Activated CD8-positive, alpha-beta memory T cell treated with anti-CD3 and anti-CD28 coated beads, Interleukin-2, amount 50 U/mL, for 1 hour (primary cell): ENCODE measurements around the gene CLECL1.
A peak's percentile ranks its signal among the peaks of the same experiment; 100 is the strongest.

Source experiments
- DNase-seq: peaks from one replicate; pipeline ENCODE4 v3.0.0-alpha.2; 2020; ENCODE audit errors: extremely low read depth

CLECL1 gene

DNA sequence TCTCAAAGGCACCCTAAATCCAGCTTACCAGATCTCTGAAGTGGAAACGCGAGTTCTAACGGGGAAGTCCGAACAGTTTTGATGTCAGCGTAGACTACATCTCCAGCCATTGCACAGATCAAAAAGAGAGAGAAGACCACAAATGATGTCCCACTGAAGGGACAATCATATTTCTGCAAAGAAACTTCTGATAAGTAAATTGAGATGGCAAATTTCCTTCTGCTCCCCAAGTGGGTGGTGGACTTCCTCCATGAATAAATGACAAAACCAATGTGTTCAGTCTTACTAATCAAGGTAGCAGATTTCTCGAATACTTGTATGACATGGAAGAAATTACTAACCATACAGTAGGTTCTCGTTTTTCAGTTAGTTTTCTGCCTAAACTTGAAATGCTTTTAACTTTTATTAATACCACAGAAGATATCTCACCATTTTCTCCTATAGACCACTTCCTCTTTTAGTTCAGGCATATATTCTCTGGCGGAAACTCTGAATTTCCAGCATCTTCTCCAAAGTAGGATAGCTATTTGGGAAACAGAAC is at the start of gene CLECL1:
CLECL1 (minus strand) TSS at position 177 of the 541 bp plus-strand sequence.
- DNase-seq = no peak

DNA sequence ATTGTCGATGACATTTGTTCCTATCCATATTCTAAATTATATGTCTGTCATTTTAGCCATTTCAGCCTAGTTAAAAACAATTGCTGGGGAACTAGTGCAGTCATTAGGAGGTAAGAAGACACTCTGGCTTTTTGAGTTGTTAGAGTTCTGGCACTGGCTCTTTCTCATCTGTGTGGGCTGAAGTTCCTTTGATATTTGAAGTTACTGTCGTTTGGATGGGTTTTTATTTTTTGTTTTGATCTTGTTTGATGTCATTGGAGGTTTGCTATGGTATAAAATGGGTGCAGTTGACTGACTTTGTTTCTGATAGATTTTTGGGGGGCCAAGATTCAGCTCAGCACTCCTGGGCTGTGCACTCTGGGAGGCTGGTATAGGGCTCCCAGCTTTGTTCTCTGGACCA is 48.5 kb upstream of the CLECL1 start:
- DNase-seq = no peak

DNA sequence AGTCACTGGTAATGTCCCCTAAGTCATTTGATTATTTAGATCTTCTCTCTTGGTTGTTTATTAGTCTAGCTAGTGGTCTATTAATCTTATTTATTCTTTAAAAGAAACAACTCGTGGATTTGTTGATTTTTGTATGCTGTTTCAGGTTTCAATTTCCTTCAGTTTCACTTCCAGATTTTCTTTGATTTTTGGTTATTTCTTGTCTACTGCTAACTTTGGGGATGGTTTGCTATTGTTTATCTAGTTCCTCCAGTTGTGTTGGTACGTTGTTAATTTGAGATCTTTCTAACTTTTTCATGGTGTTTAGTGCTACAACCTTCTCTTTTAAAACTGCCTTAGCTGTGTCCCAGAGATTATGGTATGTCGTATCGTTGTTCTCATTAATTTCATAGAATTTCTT is 46.3 kb upstream of the CLECL1 start:
- DNase-seq = no peak

DNA sequence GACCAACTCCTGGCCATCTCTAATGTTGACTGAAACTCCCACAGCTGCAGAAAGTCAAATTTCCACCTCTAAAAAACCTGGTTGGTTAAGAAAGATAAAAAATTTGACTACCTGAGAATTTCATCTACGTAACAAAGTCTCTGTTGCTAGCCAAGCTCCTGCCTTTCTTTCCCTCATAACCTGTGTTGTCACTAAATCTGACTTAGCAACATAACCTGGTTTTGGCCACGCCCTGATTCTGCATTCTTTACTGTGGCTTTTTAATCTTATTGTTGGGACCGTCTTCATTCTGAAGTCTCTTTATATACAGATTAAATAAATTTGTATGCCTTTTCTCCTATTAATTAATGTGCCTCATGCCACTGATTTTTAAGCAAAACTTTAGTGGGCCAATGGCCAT is 43.9 kb upstream of the CLECL1 start:
- DNase-seq = no peak

DNA sequence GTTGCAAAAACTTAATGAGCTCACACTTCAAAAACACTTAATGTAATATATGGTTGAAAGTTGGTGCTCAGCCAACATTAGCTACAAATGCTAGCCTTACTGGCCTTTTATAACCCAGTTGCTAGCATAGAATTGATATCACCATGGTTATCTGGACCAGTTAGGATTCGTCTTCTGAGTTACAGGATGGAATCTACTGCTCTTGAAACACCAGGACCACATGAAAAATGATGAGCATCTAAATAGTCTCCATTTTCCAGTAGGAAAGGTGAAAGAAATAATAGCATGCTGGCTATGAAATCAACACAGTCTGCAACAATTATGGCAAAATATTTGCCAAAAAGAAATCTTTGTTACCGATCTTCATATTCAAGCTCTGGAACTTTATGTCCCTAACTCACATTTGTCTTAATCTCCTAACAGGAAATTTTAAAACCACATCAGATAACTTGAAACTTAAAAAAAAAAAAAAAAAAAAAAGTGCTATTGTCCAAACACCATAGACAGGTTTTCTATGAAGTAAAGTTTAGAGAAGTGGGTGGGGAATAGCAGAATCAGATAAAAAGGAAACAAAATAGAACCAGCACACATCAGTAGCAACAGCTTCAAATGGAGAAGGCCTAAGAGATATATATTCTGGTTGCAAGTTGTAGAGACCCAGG is 40.5 kb upstream of the CLECL1 start:
- DNase-seq = no peak

DNA sequence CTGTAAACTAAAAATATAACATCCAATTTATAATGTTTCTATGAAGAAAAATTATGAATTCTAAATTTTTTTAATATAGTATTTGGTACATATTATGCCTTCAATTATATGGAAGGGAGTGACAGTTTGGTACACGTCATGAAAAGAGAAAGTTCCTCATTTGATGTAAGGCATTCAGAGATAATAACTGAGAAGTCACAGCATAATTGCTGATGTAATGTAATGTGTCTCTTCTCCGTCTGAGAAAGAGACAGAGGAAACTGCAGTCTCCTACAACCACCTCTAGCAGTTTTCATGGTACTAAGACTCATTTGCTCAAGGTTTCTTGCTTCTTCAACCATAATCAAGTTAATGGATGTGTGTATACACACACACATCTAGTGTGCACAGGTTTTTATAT is 30.1 kb upstream of the CLECL1 start:
- DNase-seq = no peak

DNA sequence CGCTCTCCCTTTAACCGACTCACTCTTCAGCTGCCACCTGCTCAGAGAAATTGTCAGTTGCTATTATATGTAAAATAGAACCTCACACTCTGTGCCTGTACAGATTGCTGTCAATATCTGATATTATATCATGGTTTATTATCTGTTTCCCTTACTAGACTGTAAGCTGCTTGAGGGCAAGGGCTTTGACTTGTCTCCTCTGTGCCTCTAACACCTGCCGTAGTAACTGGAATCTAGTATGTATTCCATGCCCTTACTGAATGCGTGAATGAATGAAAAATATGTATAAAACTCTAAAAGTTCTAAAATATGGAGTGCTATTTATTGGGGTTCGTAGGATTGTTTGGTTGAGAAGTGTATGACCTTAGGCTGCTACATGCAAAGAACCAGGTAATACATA is 29.5 kb upstream of the CLECL1 start:
- no peak for DNase-seq

DNA sequence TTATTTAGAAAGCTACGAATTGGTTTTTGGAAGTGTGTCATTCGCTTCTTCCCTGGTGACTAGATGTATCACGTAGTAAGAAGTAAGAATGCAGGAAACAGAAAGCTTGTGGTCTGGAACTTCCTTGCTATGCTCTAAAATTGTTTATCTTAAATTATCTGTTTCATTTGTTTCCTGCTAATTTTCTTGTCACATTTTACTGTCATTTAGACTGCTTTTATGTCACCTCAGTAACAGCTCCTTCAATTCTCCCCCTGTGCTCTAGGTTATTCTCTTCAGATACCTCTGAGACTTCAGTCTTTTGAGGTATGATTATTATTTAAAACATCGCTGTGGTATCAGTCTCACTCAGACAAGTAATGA is 28.5 kb upstream of the CLECL1 start:
- DNase-seq = no peak

DNA sequence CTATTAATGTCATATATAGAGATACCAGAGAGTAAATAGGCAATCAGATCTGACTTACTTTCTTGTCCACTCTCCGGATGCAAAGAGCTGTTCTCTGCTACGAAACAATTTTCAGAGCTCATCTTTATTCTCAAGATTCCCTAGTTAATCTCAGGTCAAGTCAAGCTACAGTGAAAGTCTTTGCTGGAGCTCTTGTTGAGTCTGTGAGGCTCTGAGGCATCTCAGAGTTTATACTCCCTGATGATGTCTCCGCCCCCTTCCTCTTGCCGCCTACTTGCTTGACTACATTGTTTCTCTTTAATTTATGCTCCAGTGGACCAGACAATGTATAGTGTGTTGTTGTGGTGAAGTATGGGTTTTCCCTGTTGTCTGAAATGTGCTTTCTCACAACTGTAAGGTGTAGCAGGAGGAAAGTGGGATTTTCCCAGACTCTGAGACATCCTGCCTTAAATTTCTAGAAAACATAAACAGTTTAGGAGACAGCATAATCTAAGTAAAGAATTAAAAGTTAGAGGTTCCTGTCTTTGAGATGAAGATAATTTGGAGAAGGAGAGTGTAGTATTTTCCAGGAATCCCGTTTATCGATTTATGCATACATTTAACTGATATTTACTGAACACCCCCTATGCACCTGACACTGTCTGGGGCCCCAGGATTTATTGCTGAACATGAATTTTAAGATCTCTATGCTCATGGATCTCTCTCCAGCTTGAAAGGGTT is 28.0 kb upstream of the CLECL1 start, which contains the start of gene CD69:
CD69 (minus strand) TSS at position 203 of the 720 bp plus-strand sequence; CDS start at position 122, 81 bp downstream.
- peak; percentile 75 for DNase-seq

DNA sequence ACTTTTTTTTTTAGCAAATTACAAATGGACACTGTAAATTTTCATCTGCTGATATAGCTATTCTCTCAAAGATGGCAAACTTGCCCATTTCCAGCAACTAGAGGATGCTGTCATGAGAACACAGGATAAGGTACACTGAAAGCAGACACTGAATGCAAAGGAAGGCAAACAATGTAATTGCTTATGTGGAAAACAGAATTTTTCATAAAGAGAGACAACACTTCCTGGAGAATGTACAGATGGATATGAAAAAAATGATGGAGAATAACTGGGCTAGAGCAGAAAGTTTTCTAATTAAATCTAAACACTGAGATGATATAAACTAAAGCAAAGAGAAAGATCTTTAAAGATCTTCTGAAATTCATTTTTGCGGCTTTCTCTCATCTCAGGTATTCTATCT is 27.2 kb upstream of the CLECL1 start:
- DNase-seq = no peak

DNA sequence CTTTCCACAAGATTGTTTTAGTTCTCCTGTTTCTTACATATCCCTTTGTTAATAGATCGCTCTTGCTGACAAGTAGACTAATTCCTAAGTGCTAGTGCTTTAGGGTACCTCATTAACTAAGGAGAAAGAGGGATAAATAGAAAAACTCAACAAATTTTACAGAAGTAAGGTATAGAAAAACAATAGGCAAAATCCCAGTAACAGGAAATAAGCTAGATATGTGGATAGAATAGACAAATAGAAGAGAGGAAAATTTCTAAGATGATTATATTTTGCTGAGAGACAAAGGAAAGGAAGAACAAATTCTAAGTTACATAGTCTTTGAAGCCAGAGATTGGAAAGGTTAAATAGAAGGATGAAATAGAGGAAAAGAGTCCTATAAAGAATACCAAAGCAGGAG is 26.8 kb upstream of the CLECL1 start:
- DNase-seq = no peak

DNA sequence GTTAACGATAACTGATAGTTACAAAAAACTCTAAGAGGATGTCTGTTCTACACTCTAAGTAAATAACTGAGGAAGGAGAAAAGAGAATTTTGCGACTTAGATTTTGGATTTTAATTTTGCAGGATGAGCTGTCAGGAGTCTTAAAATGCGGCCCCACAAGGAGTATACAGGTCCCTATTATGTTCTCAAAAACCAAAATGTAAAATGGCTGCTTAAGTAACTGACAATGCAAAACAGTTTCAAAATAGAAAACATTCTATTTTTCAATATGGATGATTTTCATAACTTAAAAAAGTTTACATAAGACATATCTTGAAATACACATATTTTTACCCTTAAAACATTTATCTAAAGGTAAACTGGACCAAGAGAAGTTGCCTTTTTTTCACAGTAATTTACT is 25.2 kb upstream of the CLECL1 start:
- no peak for DNase-seq

DNA sequence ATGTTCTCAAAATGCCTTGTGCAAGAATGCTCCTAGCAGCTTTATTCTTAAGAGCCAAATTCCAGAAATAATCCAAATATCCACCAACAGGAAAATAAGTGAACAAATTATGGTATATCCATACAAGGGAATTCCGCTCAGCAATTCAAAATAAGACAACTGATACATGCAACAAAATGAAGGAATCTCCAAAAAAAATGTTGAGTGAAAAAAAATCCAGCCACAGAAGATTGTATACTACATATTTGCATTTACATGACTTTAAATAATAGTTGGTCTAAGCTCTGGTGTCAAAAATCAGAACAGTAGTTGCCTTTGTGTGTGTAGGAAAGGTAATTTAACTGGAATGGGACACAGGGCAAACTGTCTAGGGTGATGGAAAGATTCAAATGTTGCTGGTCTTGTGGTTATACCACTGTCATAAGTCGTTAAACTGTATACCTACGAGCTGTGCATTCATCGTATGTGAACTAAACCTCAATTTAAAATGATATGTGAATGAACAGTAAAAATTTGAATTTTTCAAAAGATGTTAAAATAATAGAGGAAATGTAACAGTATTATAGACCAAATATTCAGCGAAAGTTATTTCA is 24.6 kb upstream of the CLECL1 start:
- DNase-seq = no peak

DNA sequence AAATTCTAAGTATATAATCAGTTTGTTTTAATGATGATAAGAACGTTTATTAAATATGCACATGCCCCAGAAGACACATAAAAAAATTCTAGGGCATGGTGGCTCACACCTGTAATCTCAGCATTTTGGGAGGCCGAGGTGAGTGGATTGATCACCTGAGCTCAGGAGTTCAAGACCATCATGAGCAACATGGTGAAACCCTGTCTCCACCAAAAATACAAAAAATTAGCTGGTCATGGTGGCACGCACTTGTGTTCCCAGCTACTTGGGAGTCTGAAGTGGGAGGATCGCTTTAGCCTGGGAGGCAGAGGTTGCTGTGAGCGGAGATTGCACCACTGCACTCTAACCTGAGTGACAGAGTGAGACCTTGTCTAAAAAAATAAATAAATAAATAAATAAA is 23.8 kb upstream of the CLECL1 start:
- no peak for DNase-seq

DNA sequence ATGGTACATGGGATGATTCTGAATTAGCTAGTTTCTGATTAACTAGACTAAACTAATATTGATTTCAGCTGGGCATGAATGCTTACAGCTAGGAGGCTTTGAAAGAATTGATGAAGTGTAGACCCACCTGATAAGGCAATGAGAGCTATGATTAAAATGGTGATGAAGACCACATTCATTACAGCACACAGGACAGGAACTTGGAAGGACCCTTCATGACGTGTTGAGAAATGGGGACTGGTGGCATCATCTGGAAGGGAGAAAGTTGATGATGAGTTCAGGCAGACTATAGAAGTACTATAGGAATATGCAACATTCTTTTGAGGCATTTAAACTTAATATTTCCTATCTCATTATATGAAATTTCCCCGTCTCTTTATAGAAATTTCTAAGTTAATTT is 23.3 kb upstream of the CLECL1 start:
- DNase-seq = no peak

DNA sequence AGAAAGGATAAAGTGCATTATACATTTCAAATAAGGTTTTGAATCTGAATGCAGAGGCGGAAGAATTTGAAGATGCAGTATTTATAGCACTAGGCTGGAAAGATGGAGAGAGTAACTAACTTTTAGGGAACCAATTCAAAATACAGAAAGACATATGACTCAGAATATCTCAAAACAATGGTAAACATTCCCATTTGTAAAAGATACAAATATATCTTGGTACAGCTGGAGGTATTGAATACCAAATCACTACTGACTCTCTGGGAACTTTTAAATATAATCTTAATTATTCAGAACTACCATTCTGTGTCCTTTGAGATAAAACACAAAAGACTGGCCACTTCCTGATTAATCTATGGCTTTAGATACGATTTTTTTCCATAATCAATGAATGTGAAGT is 22.7 kb upstream of the CLECL1 start:
- no peak for DNase-seq

DNA sequence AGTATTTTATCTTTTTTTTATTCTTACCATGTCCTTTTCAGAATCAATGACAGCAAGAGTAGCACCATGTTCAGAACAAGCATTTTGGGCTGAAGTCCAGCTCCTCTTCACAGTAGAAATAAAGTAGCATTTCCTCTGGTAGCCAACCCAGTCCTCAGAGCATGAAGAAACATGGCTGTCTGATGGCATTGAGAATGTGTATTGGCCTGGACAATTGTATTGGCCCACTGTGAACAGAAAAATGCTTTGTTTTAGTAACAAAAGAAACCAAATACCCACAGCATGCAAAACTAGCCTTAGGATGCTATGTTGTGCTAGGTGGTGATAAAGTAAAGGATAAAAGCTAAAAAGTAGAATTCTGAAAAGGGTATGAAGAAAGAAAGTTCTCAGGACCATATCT is 22.1 kb upstream of the CLECL1 start:
- DNase-seq = no peak

DNA sequence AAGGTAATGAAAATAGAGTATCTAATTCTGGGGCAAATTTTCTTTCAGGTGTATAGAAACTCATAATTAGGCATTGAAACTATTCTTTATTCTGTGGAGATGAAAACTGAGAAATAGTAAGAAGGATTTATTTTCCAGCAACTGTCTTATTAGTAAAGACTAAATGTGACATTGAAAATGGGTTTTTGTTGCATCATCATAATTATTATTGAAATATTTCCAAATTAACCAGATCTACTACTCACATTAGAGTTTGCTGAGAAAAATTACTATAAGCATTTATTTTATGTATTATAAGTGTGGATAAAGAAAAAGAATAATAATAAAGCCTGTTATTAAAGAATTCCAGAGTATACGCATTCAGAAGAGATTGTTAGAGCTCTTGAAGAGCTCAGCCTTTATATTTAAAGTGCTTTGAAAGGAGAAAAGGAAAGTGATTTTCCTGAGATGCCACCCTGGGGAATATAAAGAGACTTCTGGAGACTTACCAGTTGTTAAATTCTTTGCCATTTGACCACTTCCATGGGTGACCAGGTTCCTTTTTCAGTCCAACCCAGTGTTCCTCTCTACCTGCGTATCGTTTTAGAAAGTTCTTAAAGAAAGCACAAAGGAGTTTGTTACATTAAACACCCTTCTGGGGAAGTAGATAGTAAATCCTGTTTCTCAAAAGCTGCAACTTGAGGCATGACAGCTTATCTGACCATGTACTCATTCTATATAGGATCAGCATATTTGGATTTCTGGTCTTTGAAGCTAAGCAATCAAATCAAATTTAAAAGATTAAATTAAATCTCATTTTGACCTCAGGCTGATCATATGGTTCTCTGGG is 21.4 kb upstream of the CLECL1 start:
- DNase-seq = no peak

DNA sequence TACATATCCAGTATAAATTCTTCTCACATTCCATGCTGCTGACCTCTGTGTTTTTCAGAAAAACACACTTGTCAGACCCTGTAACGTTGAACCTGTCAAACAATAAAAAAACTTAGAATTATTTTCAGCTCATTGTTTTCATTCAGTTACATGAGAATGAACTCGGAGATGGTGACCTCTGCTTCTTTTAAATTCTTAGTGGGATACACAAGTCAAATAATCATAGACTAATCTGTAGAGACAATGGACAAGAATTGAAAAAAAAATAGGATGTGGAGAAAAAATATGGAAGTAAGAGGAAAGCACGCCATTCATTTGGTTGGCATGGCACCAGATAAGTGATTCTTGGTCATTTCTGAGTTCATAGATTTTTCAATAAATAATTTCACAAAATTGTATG is 20.6 kb upstream of the CLECL1 start:
- DNase-seq = no peak

DNA sequence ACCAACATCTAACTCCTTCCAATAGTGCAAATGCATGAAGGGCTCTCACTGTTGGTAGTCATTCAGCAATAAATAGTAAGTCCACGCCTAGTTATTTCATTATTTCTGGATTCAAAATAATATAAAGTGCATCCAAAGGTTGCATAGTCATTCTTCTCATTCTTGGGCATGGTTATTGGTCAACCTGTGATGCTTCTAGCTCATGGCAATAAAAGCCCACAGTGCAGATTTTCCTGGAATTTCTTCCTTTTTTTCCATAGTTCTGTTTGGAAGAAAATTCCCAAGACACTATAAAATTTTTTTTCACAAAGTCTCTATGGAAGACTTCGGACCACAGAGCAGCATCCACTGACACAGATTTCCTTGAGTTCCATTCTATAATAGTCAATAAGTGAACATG is 20.2 kb upstream of the CLECL1 start:
- DNase-seq = no peak

DNA sequence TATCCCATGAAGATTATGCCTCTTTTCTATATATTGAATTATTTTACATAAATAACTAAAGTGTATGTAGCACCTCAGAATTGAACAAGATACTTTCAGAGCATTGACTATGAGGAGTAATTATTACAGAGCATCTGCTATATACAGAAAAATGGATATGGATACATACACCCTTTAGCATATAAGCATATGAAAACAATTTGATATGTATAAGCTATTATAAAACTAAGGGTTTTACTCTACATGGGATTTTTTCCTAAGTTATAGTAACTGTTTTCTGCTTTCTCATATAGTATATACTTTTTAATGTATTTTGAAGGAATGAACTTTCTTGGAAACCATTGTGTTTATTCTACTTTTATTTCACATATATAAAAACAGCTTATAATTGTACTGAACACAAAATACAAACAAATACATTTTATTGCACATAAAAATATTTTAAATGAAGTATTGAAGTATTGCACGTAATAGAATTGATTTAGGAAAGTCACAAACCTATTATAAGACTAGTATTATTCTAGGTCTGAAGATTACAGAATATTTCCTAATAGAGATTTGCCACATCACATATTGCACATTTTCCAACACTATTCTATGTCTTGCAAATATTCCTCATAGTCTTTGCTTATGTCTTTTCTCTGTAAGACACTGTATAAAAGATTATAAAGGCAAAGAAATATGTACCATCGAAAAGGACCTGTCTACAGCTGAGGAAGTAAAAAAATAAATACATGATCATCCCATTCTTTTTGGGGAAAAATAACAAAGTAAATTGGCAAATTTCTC is 19.4 kb upstream of the CLECL1 start:
- DNase-seq = no peak
